ENCODE data around the gene IL12RB1.

The IL12RB1 gene

DNA sequence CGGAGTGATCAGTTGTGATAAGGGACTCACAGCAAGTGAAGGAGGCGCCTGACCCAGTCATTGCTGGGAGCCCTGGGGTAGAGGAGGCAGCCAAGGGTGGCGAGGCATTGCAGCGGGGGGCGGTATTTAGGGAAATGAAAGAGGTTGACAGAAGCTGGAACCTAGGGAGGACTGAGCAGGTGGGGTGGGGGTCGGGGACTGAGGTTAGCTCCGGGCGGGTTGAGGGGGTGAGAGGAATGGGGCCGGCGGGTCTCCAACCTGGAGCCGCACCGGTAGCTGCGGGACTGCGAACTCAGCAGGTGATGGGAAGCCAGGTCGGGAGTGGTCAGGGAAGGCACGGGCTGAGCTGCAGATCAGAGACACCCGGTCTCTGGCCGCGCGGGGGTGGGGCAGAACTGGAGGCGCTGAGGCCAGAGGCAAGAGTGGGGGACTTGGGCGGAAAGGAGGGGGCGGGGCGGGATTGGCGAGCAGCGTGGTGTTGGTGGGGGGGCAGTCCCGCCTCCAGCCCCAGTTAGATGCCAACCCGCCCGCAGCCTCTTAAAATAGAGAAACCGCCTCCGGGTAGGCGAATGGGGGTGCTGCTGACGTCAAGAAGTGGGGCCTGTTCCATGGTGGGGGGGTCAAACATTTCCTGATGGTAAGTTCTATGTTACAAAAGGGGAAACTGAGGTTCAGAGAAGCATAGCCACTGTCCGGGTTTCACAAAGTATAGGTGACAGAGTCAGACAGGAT is 12.3 kb upstream of the IL12RB1 start:
- H3K36me3 ChIP-seq (ENCODE audit: control insufficient read depth, insufficient read depth, low read length), result no peaks in the 10 kb centered on the region
- H3K27me3 ChIP-seq (replicated peaks; ENCODE audit: control insufficient read depth, insufficient read depth, low read length), result no peaks in the 10 kb centered on the region
- TF ChIP-seq CTCF (IDR thresholded peaks at IDR 0.05; ENCODE audit: insufficient read depth, low read length, poor library complexity, severe bottlenecking), result no peak
- peak; percentile 94 for DNase-seq (ENCODE audit: extremely low read depth, insufficient read length)
- H3K4me3 ChIP-seq (replicated peaks; ENCODE audit: low read depth, low read length), result peak overlapping the region; percentile 95

DNA sequence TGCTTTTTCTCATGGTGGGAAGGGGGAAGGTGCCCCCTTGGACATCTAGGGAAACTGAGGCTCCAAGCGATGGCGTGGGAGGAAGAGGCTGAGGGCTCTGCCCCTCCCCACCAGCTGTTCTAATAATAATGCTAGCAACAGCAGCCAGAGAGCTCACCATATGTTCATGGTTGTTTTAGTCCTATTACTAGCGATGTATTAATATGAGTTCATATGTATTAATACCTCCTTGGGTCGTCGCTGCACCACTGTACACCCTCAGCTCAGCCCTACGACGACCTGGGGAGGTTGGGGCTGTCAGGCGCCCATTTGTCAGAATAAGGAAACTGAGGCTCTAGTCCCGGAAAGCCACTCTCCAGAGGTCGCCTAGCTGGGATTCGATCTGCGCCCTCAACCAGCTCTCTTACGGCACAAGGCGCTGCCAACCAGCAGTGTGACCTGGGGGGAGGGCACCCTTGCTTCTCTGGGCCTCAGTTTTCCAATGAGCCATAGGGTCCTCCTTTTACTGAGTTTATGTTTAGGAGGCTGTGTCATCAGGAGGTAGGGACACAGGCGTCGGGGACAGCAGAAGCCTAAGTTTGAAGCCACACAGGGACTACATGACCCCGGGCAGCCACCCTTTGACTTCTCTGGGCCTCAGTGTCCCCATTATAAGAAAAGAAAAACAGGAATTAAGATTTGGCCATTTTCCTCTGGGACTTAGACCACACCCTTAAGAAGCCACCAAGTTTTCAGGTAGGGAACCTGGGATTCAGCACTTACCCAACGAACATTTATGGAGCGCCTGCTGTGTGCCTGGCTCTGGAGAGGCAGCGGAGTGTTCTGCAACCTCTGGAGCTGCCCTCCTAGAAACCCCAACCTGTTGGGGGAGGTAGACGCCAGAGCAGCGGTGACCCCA is 11.5 kb upstream of the IL12RB1 start:
- no peak for DNase-seq (ENCODE audit: extremely low read depth, insufficient read length)
- Histone ChIP-seq H3K4me3 (replicated peaks; ENCODE audit: low read depth, low read length) (peak overlapping the region; percentile 95), H3K36me3 (ENCODE audit: control insufficient read depth, insufficient read depth, low read length) (no peaks in the 10 kb centered on the region; the same call in 1 of the 2 replicates), H3K27me3 (replicated peaks; ENCODE audit: control insufficient read depth, insufficient read depth, low read length) (no peaks in the 10 kb centered on the region)
- no peak for TF ChIP-seq CTCF (IDR thresholded peaks at IDR 0.05; ENCODE audit: insufficient read depth, low read length, poor library complexity, severe bottlenecking)

DNA sequence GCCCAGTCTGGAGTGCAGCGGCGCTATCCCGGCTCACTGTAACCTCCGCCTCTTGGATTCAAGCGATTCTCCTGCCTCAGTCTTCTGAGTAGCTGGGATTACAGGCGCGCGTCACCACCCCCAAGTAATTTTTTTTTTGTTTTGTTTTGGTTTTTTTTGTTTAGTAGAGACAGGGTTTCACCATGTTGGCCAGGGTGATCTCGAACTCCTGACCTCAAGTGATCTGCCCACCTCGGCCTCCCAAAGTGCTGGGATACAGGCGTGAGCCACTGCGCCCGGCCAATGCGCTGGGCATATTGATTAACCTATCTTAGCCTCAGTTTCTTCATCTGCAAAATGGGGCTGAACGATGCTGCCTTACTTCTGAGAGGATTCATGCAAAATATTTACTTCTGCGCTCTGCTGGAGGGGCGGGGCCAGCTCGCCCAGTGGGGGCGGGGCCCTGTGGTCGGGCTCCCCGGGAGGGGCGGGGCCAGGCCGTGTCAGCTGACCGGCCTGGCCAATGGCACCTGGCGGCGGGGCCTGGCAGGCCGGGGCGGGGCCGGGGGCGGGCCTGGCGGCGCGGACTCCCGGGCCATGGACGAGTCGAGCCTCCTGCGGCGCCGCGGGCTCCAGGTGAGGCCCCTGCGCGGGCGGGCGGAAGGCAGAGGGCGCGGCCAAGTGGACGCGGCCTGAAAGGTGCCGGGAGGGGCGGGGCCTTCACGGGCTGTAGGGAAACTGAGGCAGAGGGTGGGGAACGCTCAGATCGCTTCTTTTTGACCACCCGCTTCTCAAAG is 10.7 kb upstream of the IL12RB1 start, which contains the start of gene MAST3:
Gene MAST3 (plus strand): TSS at position 562 of the 776 bp plus-strand sequence. CDS start 15 bp downstream, at position 577.
- Histone ChIP-seq H3K36me3 (ENCODE audit: control insufficient read depth, insufficient read depth, low read length) (no peaks in the 10 kb centered on the region; the same call in 1 of the 2 replicates), H3K4me3 (replicated peaks; ENCODE audit: low read depth, low read length) (peak within 1 kb of the TSS; percentile 95), H3K27me3 (replicated peaks; ENCODE audit: control insufficient read depth, insufficient read depth, low read length) (no peaks in the 10 kb centered on the region)
- DNase-seq (ENCODE audit: extremely low read depth, insufficient read length), result peak; percentile 95
- TF ChIP-seq CTCF (IDR thresholded peaks at IDR 0.05; ENCODE audit: insufficient read depth, low read length, poor library complexity, severe bottlenecking), result no peak

- no peak overlapping the region for H3K4me3 ChIP-seq (replicated peaks; ENCODE audit: low read depth, low read length)
- no peaks in the 10 kb centered on the region for H3K27me3 ChIP-seq (replicated peaks; ENCODE audit: control insufficient read depth, insufficient read depth, low read length)
- DNase-seq (ENCODE audit: extremely low read depth, insufficient read length), result no peak
- no peaks in the 10 kb centered on the region; the same call in 1 of the 2 replicates for H3K36me3 ChIP-seq (ENCODE audit: control insufficient read depth, insufficient read depth, low read length)
- TF ChIP-seq CTCF (IDR thresholded peaks at IDR 0.05; ENCODE audit: insufficient read depth, low read length, poor library complexity, severe bottlenecking), result no peak
Observed at GRCh38 chr19:18096258-18096657, 9.5 kb upstream of the IL12RB1 start.

DNA sequence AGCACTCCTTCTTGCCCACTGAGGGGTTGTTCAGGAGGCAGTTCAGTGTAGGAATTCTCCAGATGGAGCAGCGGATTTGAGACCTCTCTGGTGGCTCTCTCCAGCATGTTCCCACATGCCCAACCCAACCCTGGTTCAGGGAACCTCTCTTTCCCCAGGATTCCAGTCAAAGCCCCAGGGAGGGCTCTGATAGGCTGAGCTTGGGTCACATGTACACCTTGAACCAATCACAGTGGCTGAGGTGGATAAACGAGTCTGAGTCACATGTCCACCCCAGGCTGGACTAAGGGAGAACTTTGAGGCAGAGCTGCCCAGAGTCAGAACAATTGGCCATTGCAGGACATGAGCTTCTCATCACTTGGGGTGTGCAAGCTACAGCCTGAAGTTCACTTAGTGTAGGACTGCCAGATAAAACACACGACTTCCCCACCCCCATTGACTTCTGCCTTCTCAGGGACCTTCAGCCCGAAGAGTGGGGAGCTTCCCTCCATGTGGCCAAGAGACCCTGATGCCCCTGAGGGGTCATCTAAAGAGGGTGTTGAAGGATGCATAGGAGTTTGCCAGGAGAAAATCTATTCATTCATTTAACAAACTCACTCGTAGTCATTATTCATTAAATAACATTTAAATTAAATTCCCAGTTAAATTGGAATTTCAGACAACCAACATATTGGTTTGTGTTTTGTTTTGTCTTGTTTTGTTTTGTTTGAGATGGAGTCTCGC is 6.9 kb upstream of the IL12RB1 start:
- Histone ChIP-seq H3K4me3 (replicated peaks; ENCODE audit: low read depth, low read length) (no peak overlapping the region), H3K27me3 (replicated peaks; ENCODE audit: control insufficient read depth, insufficient read depth, low read length) (no peaks in the 10 kb centered on the region), H3K36me3 (ENCODE audit: control insufficient read depth, insufficient read depth, low read length) (no peaks in the 10 kb centered on the region; the same call in 1 of the 2 replicates)
- DNase-seq (ENCODE audit: extremely low read depth, insufficient read length), result no peak
- TF ChIP-seq CTCF (IDR thresholded peaks at IDR 0.05; ENCODE audit: insufficient read depth, low read length, poor library complexity, severe bottlenecking), result no peak

Measured in GM06990 (cell line).